B cell (primary cell): ENCODE measurements around the gene ITPKB.

Experiments
- EZH2 ChIP-seq: IDR thresholded peaks from 2 replicates; pipeline ENCODE4 v1.6.1; 2012; ENCODE audit warnings: borderline replicate concordance, low read depth, mild to moderate bottlenecking, moderate library complexity, low read length; ENCODE audit not compliant: insufficient read depth, poor library complexity, severe bottlenecking
- TF ChIP-seq, protein P1 (sequence below): fragments of 200-600 bp; IDR thresholded peaks from one replicate; pipeline ENCODE4 v1.8.0; 2022; ENCODE audit warnings: antibody characterized with exemption, mild to moderate bottlenecking

DNA sequence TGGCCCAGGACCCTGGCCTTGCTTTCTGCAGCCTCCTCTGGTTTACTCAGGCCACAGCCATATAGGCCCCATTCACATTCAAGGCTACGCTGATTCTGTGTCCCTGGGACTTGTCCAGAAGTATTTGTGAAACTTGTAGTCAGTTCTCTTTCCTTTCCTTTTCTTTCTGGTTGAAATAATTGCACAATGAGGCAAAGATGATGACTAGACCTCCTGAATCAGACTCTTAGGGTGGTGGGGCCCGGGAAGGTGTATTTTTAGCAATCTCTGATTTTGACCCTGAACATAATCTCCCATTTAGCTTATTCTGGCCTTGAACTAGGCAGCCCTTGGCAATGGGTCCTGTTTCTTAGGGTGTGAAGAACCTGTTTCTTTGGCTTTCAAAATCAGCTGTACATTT lies 150.6 kb downstream of the ITPKB start:
- TF ChIP-seq, protein P1, sequence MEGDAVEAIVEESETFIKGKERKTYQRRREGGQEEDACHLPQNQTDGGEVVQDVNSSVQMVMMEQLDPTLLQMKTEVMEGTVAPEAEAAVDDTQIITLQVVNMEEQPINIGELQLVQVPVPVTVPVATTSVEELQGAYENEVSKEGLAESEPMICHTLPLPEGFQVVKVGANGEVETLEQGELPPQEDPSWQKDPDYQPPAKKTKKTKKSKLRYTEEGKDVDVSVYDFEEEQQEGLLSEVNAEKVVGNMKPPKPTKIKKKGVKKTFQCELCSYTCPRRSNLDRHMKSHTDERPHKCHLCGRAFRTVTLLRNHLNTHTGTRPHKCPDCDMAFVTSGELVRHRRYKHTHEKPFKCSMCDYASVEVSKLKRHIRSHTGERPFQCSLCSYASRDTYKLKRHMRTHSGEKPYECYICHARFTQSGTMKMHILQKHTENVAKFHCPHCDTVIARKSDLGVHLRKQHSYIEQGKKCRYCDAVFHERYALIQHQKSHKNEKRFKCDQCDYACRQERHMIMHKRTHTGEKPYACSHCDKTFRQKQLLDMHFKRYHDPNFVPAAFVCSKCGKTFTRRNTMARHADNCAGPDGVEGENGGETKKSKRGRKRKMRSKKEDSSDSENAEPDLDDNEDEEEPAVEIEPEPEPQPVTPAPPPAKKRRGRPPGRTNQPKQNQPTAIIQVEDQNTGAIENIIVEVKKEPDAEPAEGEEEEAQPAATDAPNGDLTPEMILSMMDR = no peak
- TF ChIP-seq EZH2 = no peak
